Measurements from ENCODE around the gene FAM228B.

Gene FAM228B

GRCh38 chr2:24159708-24160107, 36.4 kb downstream of the FAM228B start:
- Mint-ChIP-seq H3K4me3 (no peak overlapping the region), H3K27ac (no peak overlapping the region), H3K9me3 (peaks cover 25% of the 10 kb centered on the region), H3K36me3 (ENCODE audit: low read depth) (peaks cover 56% of the 10 kb centered on the region), H3K4me1 (no peaks in the 10 kb centered on the region), H3K27me3 (ENCODE audit: low read depth) (no peaks in the 10 kb centered on the region)
- no peak for TF ChIP-seq CTCF (IDR thresholded peaks at IDR 0.05; ENCODE audit: unreplicated experiment in 3 of 3)

- no peak for TF ChIP-seq CTCF (IDR thresholded peaks at IDR 0.05; ENCODE audit: unreplicated experiment in 3 of 3)
- Mint-ChIP-seq H3K9me3 (peaks cover 25% of the 10 kb centered on the region), H3K36me3 (ENCODE audit: low read depth) (peaks cover 56% of the 10 kb centered on the region), H3K4me3 (no peak overlapping the region), H3K4me1 (no peaks in the 10 kb centered on the region), H3K27ac (no peak overlapping the region), H3K27me3 (ENCODE audit: low read depth) (no peaks in the 10 kb centered on the region)
Observed at GRCh38 chr2:24160761-24161160, 37.5 kb downstream of the FAM228B start.

GRCh38 chr2:24162494-24162893, 39.2 kb downstream of the FAM228B start:
- peaks cover 48% of the 10 kb centered on the region for H3K36me3 Mint-ChIP-seq (ENCODE audit: low read depth)
- H3K27ac Mint-ChIP-seq = no peak overlapping the region
- H3K27me3 Mint-ChIP-seq (ENCODE audit: low read depth) = no peaks in the 10 kb centered on the region
- no peaks in the 10 kb centered on the region for H3K4me1 Mint-ChIP-seq
- no peak for TF ChIP-seq CTCF (IDR thresholded peaks at IDR 0.05; ENCODE audit: unreplicated experiment in 3 of 3)
- H3K4me3 Mint-ChIP-seq = no peak overlapping the region
- H3K9me3 Mint-ChIP-seq = peaks cover 25% of the 10 kb centered on the region

- Mint-ChIP-seq H3K27ac (no peak overlapping the region), H3K4me3 (no peak overlapping the region), H3K36me3 (ENCODE audit: low read depth) (peaks cover 46% of the 10 kb centered on the region), H3K9me3 (peaks cover 25% of the 10 kb centered on the region), H3K27me3 (ENCODE audit: low read depth) (no peaks in the 10 kb centered on the region), H3K4me1 (no peaks in the 10 kb centered on the region)
- no peak for TF ChIP-seq CTCF (IDR thresholded peaks at IDR 0.05; ENCODE audit: unreplicated experiment in 3 of 3)
Observed at GRCh38 chr2:24163186-24163585, 39.9 kb downstream of the FAM228B start.

GRCh38 chr2:24163601-24164000, 40.3 kb downstream of the FAM228B start:
- Mint-ChIP-seq H3K27me3 (ENCODE audit: low read depth) (no peaks in the 10 kb centered on the region), H3K4me1 (no peaks in the 10 kb centered on the region), H3K4me3 (no peak overlapping the region), H3K36me3 (ENCODE audit: low read depth) (peaks cover 43% of the 10 kb centered on the region), H3K9me3 (peaks cover 21% of the 10 kb centered on the region), H3K27ac (no peak overlapping the region)
- no peak for TF ChIP-seq CTCF (IDR thresholded peaks at IDR 0.05; ENCODE audit: unreplicated experiment in 3 of 3)

GRCh38 chr2:24164416-24164973, 41.2 kb downstream of the FAM228B start:
- Mint-ChIP-seq H3K9me3 (peaks cover 17% of the 10 kb centered on the region), H3K4me1 (no peaks in the 10 kb centered on the region), H3K27ac (no peak overlapping the region), H3K36me3 (ENCODE audit: low read depth) (peaks cover 35% of the 10 kb centered on the region), H3K27me3 (ENCODE audit: low read depth) (no peaks in the 10 kb centered on the region), H3K4me3 (no peak overlapping the region)
- TF ChIP-seq CTCF (IDR thresholded peaks at IDR 0.05; ENCODE audit: unreplicated experiment in 3 of 3) = no peak

Data from nephron (organoid).